GM12891 (cell line): ENCODE results near the gene RAP1GAP.

Experiments used
- POLR2A ChIP-seq: IDR thresholded peaks from 2 replicates; pipeline ENCODE4 v1.6.1; 2011; ENCODE audit warnings: low read depth, low read length, control low read depth
- POLR2AphosphoS5 ChIP-seq: IDR thresholded peaks from 2 replicates; pipeline ENCODE4 v1.6.1; 2011; ENCODE audit warnings: low read depth, low read length, control low read depth
- SPI1 ChIP-seq: IDR thresholded peaks from 2 replicates; pipeline ENCODE4 v1.6.1; 2011; ENCODE audit warnings: low read depth, low read length, control low read depth

GRCh38 chr1:21647431-21648351, 21.5 kb downstream of the RAP1GAP start:
- TF ChIP-seq SPI1: no peak
- TF ChIP-seq POLR2A: no peak
- no peak for TF ChIP-seq POLR2AphosphoS5
